Measurements from ENCODE around the gene TRIM40. TPM values are rescaled to one million over a fixed set of nuclear protein-coding genes. Genes with fewer than 3 reads are reported as not detected.

Gene TRIM40
- total and polyA plus RNA-seq, 2 of the 13 experiments (the other 11 are each of a cell fraction or from before 2014, with no cell fraction given): 0.58 TPM; not detected in 1

GRCh38 chr6:30101444-30102413 is 34.2 kb upstream of the TRIM40 start (continued):
- TF ChIP-seq, protein P1, sequence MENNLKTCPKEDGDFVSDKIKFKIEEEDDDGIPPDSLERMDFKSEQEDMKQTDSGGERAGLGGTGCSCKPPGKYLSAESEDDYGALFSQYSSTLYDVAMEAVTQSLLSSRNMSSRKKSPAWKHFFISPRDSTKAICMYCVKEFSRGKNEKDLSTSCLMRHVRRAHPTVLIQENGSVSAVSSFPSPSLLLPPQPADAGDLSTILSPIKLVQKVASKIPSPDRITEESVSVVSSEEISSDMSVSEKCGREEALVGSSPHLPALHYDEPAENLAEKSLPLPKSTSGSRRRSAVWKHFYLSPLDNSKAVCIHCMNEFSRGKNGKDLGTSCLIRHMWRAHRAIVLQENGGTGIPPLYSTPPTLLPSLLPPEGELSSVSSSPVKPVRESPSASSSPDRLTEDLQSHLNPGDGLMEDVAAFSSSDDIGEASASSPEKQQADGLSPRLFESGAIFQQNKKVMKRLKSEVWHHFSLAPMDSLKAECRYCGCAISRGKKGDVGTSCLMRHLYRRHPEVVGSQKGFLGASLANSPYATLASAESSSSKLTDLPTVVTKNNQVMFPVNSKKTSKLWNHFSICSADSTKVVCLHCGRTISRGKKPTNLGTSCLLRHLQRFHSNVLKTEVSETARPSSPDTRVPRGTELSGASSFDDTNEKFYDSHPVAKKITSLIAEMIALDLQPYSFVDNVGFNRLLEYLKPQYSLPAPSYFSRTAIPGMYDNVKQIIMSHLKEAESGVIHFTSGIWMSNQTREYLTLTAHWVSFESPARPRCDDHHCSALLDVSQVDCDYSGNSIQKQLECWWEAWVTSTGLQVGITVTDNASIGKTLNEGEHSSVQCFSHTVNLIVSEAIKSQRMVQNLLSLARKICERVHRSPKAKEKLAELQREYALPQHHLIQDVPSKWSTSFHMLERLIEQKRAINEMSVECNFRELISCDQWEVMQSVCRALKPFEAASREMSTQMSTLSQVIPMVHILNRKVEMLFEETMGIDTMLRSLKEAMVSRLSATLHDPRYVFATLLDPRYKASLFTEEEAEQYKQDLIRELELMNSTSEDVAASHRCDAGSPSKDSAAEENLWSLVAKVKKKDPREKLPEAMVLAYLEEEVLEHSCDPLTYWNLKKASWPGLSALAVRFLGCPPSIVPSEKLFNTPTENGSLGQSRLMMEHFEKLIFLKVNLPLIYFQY (CRISPR knock-in tag; IDR thresholded peaks at IDR 0.05; ENCODE audit: borderline replicate concordance): peak; percentile 99
- TF ChIP-seq GABPA (IDR thresholded peaks at IDR 0.05; ENCODE audit: low read depth, low read length): no peak
- TF ChIP-seq GABPA (CRISPR knock-in tag; IDR thresholded peaks at IDR 0.05; ENCODE audit: low read depth): peak; percentile 61
- no peak for TF ChIP-seq SIX4 (CRISPR knock-in tag; IDR thresholded peaks at IDR 0.05)
- TF ChIP-seq POLR2AphosphoS5 (IDR thresholded peaks at IDR 0.05; ENCODE audit: low read depth, low read length): peak; percentile 99
- TF ChIP-seq, protein P2, sequence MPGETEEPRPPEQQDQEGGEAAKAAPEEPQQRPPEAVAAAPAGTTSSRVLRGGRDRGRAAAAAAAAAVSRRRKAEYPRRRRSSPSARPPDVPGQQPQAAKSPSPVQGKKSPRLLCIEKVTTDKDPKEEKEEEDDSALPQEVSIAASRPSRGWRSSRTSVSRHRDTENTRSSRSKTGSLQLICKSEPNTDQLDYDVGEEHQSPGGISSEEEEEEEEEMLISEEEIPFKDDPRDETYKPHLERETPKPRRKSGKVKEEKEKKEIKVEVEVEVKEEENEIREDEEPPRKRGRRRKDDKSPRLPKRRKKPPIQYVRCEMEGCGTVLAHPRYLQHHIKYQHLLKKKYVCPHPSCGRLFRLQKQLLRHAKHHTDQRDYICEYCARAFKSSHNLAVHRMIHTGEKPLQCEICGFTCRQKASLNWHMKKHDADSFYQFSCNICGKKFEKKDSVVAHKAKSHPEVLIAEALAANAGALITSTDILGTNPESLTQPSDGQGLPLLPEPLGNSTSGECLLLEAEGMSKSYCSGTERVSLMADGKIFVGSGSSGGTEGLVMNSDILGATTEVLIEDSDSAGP (CRISPR knock-in tag; IDR thresholded peaks at IDR 0.05; ENCODE audit: borderline replicate concordance): peak; percentile 84
- no peak for TF ChIP-seq NBN (conservative IDR thresholded peaks at IDR 0.05)
- TF ChIP-seq ZNF75D (CRISPR knock-in tag; IDR thresholded peaks at IDR 0.05; ENCODE audit: borderline replicate concordance): no peak
- TF ChIP-seq FOXJ3 (CRISPR knock-in tag; IDR thresholded peaks at IDR 0.05; ENCODE audit: borderline replicate concordance): 0 out of 2 replicates have a peak, but pooled peaks have one; percentile 30
- peak; percentile 89 for TF ChIP-seq ZNF710 (CRISPR knock-in tag; IDR thresholded peaks at IDR 0.05; ENCODE audit: borderline replicate concordance)
- peak; percentile 69 for TF ChIP-seq ZMYM4 (CRISPR knock-in tag; IDR thresholded peaks at IDR 0.05)
- TF ChIP-seq DNMT3B (CRISPR knock-in tag; conservative IDR thresholded peaks at IDR 0.05): no peak
- no peak for TF ChIP-seq DPF2 (CRISPR knock-in tag; IDR thresholded peaks at IDR 0.05; ENCODE audit: borderline replicate concordance, low read depth)
- TF ChIP-seq ZFP36 (IDR thresholded peaks at IDR 0.05; ENCODE audit: borderline replicate concordance, low read depth, low read length, partially characterized antibody): no peak
- no peak for TF ChIP-seq DMAP1 (CRISPR knock-in tag; IDR thresholded peaks at IDR 0.05)
- TF ChIP-seq CEBPG (CRISPR knock-in tag; IDR thresholded peaks at IDR 0.05): no peak
- TF ChIP-seq NFE2L2 (IDR thresholded peaks at IDR 0.05; ENCODE audit: low read length): no peak
- no peak; the same call in 1 of the 2 replicates for TF ChIP-seq BRCA1 (CRISPR knock-in tag; IDR thresholded peaks at IDR 0.05)
- no peak for TF ChIP-seq ZNF557 (CRISPR knock-in tag; IDR thresholded peaks at IDR 0.05)
- TF ChIP-seq ZZZ3 (CRISPR knock-in tag; IDR thresholded peaks at IDR 0.05; ENCODE audit: borderline replicate concordance): peak; percentile 91
- TF ChIP-seq KDM2A (CRISPR knock-in tag; IDR thresholded peaks at IDR 0.05; ENCODE audit: borderline replicate concordance, low read depth): peak; percentile 93

All from HepG2 (cell line).